A673 (cell line): ENCODE measurements around the gene HOXC13.

Experiments used
- CTCF ChIP-seq: fragments of 300-800, 200-600 bp; sonication (generic); conservative IDR thresholded peaks from 2 replicates; pipeline ENCODE4 v1.5.1; 2017; ENCODE audit warnings: low read depth, mild to moderate bottlenecking, antibody characterized with exemption, low read length, moderate library complexity, mixed read lengths
- EZH2 ChIP-seq: fragments of 200-600 bp; sonication (generic); IDR thresholded peaks from 2 replicates; pipeline ENCODE4 v1.6.1; 2017; ENCODE audit warnings: borderline replicate concordance, low read depth, mild to moderate bottlenecking, mixed read lengths, antibody characterized with exemption, low read length; ENCODE audit not compliant: poor library complexity, severe bottlenecking

- TF ChIP-seq CTCF (no peak), EZH2 (no peak)
Observed at GRCh38 chr12:53968214-53969127, 29.8 kb downstream of the HOXC13 start.
